Left ventricle myocardium inferior (tissue), 1 donor: ENCODE data around the gene C1QTNF6. TPM values are rescaled to one million over a fixed set of nuclear protein-coding genes. Genes with fewer than 3 reads are reported as not detected.

Experiments used
- DNase-seq: peaks from one replicate; pipeline ENCODE4 v3.0.0-alpha.2; 2020
- H3K27ac ChIP-seq: fragments of 200-600 bp; replicated peaks from 2 replicates; pipeline ENCODE4 v1.8.0; 2021
- H3K27me3 ChIP-seq: fragments of 200-600 bp; 2 replicates; pipeline ENCODE4 v1.8.0; 2021; ENCODE audit warnings: low read depth
- H3K36me3 ChIP-seq: fragments of 200-600 bp; 2 replicates; pipeline ENCODE4 v1.8.0; 2021
- H3K4me1 ChIP-seq: fragments of 200-600 bp; 2 replicates; pipeline ENCODE4 v1.8.0; 2021
- H3K4me3 ChIP-seq: fragments of 200-600 bp; 2 replicates; pipeline ENCODE4 v1.8.0; 2021; ENCODE audit warnings: mild to moderate bottlenecking, moderate library complexity
- H3K9me3 ChIP-seq: fragments of 200-600 bp; replicated peaks from 2 replicates; pipeline ENCODE4 v1.8.0; 2021
- CTCF ChIP-seq: fragments of 200-600 bp; IDR thresholded peaks from 2 replicates; pipeline ENCODE4 v1.8.0; 2021; ENCODE audit warnings: antibody characterized with exemption, mild to moderate bottlenecking, borderline replicate concordance
- intact Hi-C: fragments of 100-400 bp; cut with micrococcal nuclease; formaldehyde crosslinking; loops from one replicate; pipeline ENCODE4 v1.11.0; 2022
- total RNA-seq: library from RNA; stranded (reverse); fragmentation: NEBNext Ultra II Directional; extraction: Animal tissue kit (Norgen Biotek cat#: 25700); gene quantifications from one replicate; pipeline ENCODE4 v1.2.1, GENCODE V29; 2021
- donor health status: DM: no; HTN: yes; CAD: no; lungs with severe emphysema.

Gene C1QTNF6
- total RNA-seq, 1 donor from 2014 or later = 1.3 TPM

GRCh38 chr22:37164505-37164887, 23.6 kb downstream of the C1QTNF6 start:
- H3K4me1 ChIP-seq = peaks cover 13% of the 10 kb centered on the region
- intact Hi-C loops = loop anchor here (5.0 kb wide), 1 partner anchor 38 kb away; no protein-coding TSS in a partner anchor

GRCh38 chr22:37163575-37164504, 24.2 kb downstream of the C1QTNF6 start:
- no peak overlapping the region for H3K27ac ChIP-seq
- intact Hi-C loops = loop anchor here (5.0 kb wide), 1 partner anchor 38 kb away; no protein-coding TSS in a partner anchor
- no peaks in the 10 kb centered on the region for H3K36me3 ChIP-seq
- DNase-seq = no peak
- H3K27me3 ChIP-seq = peaks cover 44% of the 10 kb centered on the region
- no peak overlapping the region for H3K4me3 ChIP-seq
- peaks cover 7% of the 10 kb centered on the region for H3K9me3 ChIP-seq
- no peak for TF ChIP-seq CTCF
- peaks cover 13% of the 10 kb centered on the region for H3K4me1 ChIP-seq

More at GRCh38 chr22:37164505-37164887, 23.6 kb downstream of the C1QTNF6 start:
- H3K4me3 ChIP-seq = no peak overlapping the region
- no peak for TF ChIP-seq CTCF
- peaks cover 38% of the 10 kb centered on the region for H3K27me3 ChIP-seq
- H3K27ac ChIP-seq = no peak overlapping the region
- peaks cover 7% of the 10 kb centered on the region for H3K9me3 ChIP-seq
- no peaks in the 10 kb centered on the region for H3K36me3 ChIP-seq
- DNase-seq = no peak

GRCh38 chr22:37163096-37163489, 25.0 kb downstream of the C1QTNF6 start:
- H3K4me3 ChIP-seq = no peak overlapping the region
- H3K27ac ChIP-seq = no peak overlapping the region
- no peak for TF ChIP-seq CTCF
- H3K36me3 ChIP-seq = no peaks in the 10 kb centered on the region
- intact Hi-C loops = loop anchor here (5.0 kb wide), 1 partner anchor 39 kb away; no protein-coding TSS in a partner anchor
- peaks cover 13% of the 10 kb centered on the region for H3K4me1 ChIP-seq
- no peak for DNase-seq
- H3K27me3 ChIP-seq = peaks cover 51% of the 10 kb centered on the region
- H3K9me3 ChIP-seq = peaks cover 7% of the 10 kb centered on the region

- Histone ChIP-seq H3K4me1 (peaks cover 10% of the 10 kb centered on the region), H3K36me3 (no peaks in the 10 kb centered on the region), H3K9me3 (peaks cover 7% of the 10 kb centered on the region), H3K27ac (no peak overlapping the region), H3K4me3 (no peak overlapping the region), H3K27me3 (peaks cover 57% of the 10 kb centered on the region)
- intact Hi-C loops = loop anchor here (5.0 kb wide), 1 partner anchor 40 kb away; no protein-coding TSS in a partner anchor
- DNase-seq = no peak
- no peak for TF ChIP-seq CTCF
Observed at GRCh38 chr22:37162221-37163095, 25.6 kb downstream of the C1QTNF6 start.

GRCh38 chr22:37161443-37161842, 26.6 kb downstream of the C1QTNF6 start:
- intact Hi-C loops = loop anchor here (5.0 kb wide), 1 partner anchor 41 kb away; no protein-coding TSS in a partner anchor
- H3K27me3 ChIP-seq = peaks cover 68% of the 10 kb centered on the region
- no peak overlapping the region for H3K4me3 ChIP-seq
- H3K36me3 ChIP-seq = no peaks in the 10 kb centered on the region
- no peak overlapping the region for H3K27ac ChIP-seq
- DNase-seq = no peak
- H3K4me1 ChIP-seq = no peaks in the 10 kb centered on the region
- TF ChIP-seq CTCF = no peak
- peaks cover 7% of the 10 kb centered on the region for H3K9me3 ChIP-seq
